Measurements from ENCODE around the gene OR2T4. TPM values are rescaled to one million over a fixed set of nuclear protein-coding genes. Genes with fewer than 3 reads are reported as not detected.

The OR2T4 gene
- total and polyA plus RNA-seq, 10 donors: not detected

- intact Hi-C loops (cut with DNase I; ENCODE audit: low total_unique reads): no loop called here
- Histone ChIP-seq H3K4me1 (no peaks in the 10 kb centered on the region), H3K36me3 (no peaks in the 10 kb centered on the region), H3K4me3 (no peak overlapping the region), H3K27me3 (replicated peaks in 1 of 7) (no peaks in the 10 kb centered on the region), H3K9me3 (peaks cover 0 to 26% (median 20%) of the 10 kb centered on the region in 8 donors), H3K27ac (no peak overlapping the region)
- 61 to 75% (median 71%) methylated on average over 8 of the region's 8 CpGs for WGBS, 5 donors
- no peak for TF ChIP-seq POLR2AphosphoS5 (IDR thresholded peaks at IDR 0.05)
- TF ChIP-seq POLR2A (IDR thresholded peaks at IDR 0.05): no peak
- TF ChIP-seq, protein P1, sequence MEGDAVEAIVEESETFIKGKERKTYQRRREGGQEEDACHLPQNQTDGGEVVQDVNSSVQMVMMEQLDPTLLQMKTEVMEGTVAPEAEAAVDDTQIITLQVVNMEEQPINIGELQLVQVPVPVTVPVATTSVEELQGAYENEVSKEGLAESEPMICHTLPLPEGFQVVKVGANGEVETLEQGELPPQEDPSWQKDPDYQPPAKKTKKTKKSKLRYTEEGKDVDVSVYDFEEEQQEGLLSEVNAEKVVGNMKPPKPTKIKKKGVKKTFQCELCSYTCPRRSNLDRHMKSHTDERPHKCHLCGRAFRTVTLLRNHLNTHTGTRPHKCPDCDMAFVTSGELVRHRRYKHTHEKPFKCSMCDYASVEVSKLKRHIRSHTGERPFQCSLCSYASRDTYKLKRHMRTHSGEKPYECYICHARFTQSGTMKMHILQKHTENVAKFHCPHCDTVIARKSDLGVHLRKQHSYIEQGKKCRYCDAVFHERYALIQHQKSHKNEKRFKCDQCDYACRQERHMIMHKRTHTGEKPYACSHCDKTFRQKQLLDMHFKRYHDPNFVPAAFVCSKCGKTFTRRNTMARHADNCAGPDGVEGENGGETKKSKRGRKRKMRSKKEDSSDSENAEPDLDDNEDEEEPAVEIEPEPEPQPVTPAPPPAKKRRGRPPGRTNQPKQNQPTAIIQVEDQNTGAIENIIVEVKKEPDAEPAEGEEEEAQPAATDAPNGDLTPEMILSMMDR (IDR thresholded peaks at IDR 0.05 in 8 of 11, conservative IDR thresholded peaks at IDR 0.05 in 3 of 11): no peak
- DNase-seq: no peak
These were observed 45.5 kb downstream of the OR2T4 start for GRCh38 chr1:248406721-248407692.

Other genes with a start within 250 kb of the OR2T4 start
- not detected for gene OR2M5, start 216.5 kb upstream of the OR2T4 start, total RNA-seq
- not detected for gene OR2M5, start 216.5 kb upstream of the OR2T4 start, polyA plus RNA-seq
- gene OR2M2, start 186.8 kb upstream of the OR2T4 start, total RNA-seq: not detected
- not detected for gene OR2M2, start 186.8 kb upstream of the OR2T4 start, polyA plus RNA-seq
- gene OR2M3, start 164.4 kb upstream of the OR2T4 start, total RNA-seq: under 1 TPM in 2 of 7 donors, not detected in 5; 0.03 to 0.13 TPM
- not detected for gene OR2M3, start 164.4 kb upstream of the OR2T4 start, polyA plus RNA-seq
- not detected for gene OR2M4, start 130.2 kb upstream of the OR2T4 start, total RNA-seq
- gene OR2M4, start 130.2 kb upstream of the OR2T4 start, polyA plus RNA-seq: under 1 TPM in 1 of 3 donors, not detected in 2; 0.02 TPM
- gene OR2T33, start 83.7 kb upstream of the OR2T4 start, total RNA-seq: not detected
- gene OR2T33, start 83.7 kb upstream of the OR2T4 start, polyA plus RNA-seq: not detected
- gene OR2T12, start 58.2 kb upstream of the OR2T4 start, total RNA-seq: not detected
- gene OR2T12, start 58.2 kb upstream of the OR2T4 start, polyA plus RNA-seq: not detected
- not detected for gene OR2M7, start 37.1 kb upstream of the OR2T4 start, total RNA-seq
- gene OR2M7, start 37.1 kb upstream of the OR2T4 start, polyA plus RNA-seq: not detected
- not detected for gene OR14C36, start 12.9 kb upstream of the OR2T4 start, total RNA-seq
- gene OR14C36, start 12.9 kb upstream of the OR2T4 start, polyA plus RNA-seq: not detected
- gene OR2T6, start 14.1 kb downstream of the OR2T4 start, total RNA-seq: not detected
- not detected for gene OR2T6, start 14.1 kb downstream of the OR2T4 start, polyA plus RNA-seq
- not detected for gene OR2T1, start 41.4 kb downstream of the OR2T4 start, total RNA-seq
- gene OR2T1, start 41.4 kb downstream of the OR2T4 start, polyA plus RNA-seq: not detected
- 1 to 10 TPM in 1 of 7 donors, under 1 TPM in 6; 0.26 to 1.0 (median 0.51) TPM for gene OR2T2, start 84.0 kb downstream of the OR2T4 start, total RNA-seq
- gene OR2T2, start 84.0 kb downstream of the OR2T4 start, polyA plus RNA-seq: not detected
- gene OR2T3, start 111.7 kb downstream of the OR2T4 start, total RNA-seq: under 1 TPM in 2 of 7 donors, not detected in 5; 0.63 to 0.77 TPM
- gene OR2T3, start 111.7 kb downstream of the OR2T4 start, polyA plus RNA-seq: not detected
- not detected for gene OR2T5, start 126.9 kb downstream of the OR2T4 start, total RNA-seq
- gene OR2T5, start 126.9 kb downstream of the OR2T4 start, polyA plus RNA-seq: not detected
- gene OR2G6, start 146.4 kb downstream of the OR2T4 start, total RNA-seq: under 1 TPM; 0.09 to 0.85 (median 0.39) TPM
- not detected for gene OR2G6, start 146.4 kb downstream of the OR2T4 start, polyA plus RNA-seq
- 1 to 10 TPM in 1 of 7 donors, under 1 TPM in 6; 0.24 to 1.0 (median 0.66) TPM for gene OR2T29, start 201.1 kb downstream of the OR2T4 start, total RNA-seq
- under 1 TPM in 1 of 3 donors, not detected in 2; 0.07 TPM for gene OR2T29, start 201.1 kb downstream of the OR2T4 start, polyA plus RNA-seq
- gene OR2T34, start 213.1 kb downstream of the OR2T4 start, total RNA-seq: 1 to 10 TPM in 1 of 7 donors, under 1 TPM in 3, not detected in 3; 0.37 to 2.7 (median 0.81) TPM
- gene OR2T34, start 213.1 kb downstream of the OR2T4 start, polyA plus RNA-seq: not detected
- gene OR2T10, start 236.0 kb downstream of the OR2T4 start, total RNA-seq: 1 to 10 TPM in 3 of 7 donors, under 1 TPM in 3, not detected in 1; 0.12 to 2.8 (median 0.80) TPM
- gene OR2T10, start 236.0 kb downstream of the OR2T4 start, polyA plus RNA-seq: under 1 TPM in 2 of 3 donors, not detected in 1; 0.03 to 0.20 TPM

Data from spleen (tissue), 11 donors.